ENCODE results near the gene LRRC47.

Gene LRRC47

DNA sequence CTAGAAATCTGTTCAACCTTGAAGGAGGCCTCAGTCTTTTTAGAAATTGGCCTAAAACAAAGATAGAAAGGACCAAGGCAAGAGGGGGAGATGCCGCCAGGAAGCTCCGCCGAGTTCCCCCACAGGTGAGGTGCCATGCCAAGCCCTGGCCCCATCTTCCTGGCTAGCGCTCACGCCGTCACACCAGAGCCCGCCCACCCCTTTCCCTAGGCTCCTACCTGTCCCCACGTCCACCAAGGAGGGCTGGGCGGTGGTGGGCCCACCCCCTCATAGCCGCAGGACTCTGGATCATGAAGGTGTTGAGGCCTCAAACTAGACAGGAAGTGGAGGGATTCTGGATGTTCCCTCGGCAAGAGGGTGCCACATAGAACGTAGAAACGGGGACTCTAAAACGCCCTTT, 59.6 kb downstream of the LRRC47 start:
- H3K9me3 Mint-ChIP-seq: no peaks in the 10 kb centered on the region
- DNase-seq: no peak
- H3K4me3 Mint-ChIP-seq: no peak overlapping the region
- peak overlapping the region; percentile 94 for H3K27ac Mint-ChIP-seq
- TF ChIP-seq, protein P1, sequence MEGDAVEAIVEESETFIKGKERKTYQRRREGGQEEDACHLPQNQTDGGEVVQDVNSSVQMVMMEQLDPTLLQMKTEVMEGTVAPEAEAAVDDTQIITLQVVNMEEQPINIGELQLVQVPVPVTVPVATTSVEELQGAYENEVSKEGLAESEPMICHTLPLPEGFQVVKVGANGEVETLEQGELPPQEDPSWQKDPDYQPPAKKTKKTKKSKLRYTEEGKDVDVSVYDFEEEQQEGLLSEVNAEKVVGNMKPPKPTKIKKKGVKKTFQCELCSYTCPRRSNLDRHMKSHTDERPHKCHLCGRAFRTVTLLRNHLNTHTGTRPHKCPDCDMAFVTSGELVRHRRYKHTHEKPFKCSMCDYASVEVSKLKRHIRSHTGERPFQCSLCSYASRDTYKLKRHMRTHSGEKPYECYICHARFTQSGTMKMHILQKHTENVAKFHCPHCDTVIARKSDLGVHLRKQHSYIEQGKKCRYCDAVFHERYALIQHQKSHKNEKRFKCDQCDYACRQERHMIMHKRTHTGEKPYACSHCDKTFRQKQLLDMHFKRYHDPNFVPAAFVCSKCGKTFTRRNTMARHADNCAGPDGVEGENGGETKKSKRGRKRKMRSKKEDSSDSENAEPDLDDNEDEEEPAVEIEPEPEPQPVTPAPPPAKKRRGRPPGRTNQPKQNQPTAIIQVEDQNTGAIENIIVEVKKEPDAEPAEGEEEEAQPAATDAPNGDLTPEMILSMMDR (IDR thresholded peaks at IDR 0.05): no peak
- H3K36me3 Mint-ChIP-seq (ENCODE audit: low read depth): peaks cover 19% of the 10 kb centered on the region
- no peaks in the 10 kb centered on the region for H3K27me3 Mint-ChIP-seq (ENCODE audit: low read depth, poor library complexity)
- peaks cover 33% of the 10 kb centered on the region for H3K4me1 Mint-ChIP-seq

DNA sequence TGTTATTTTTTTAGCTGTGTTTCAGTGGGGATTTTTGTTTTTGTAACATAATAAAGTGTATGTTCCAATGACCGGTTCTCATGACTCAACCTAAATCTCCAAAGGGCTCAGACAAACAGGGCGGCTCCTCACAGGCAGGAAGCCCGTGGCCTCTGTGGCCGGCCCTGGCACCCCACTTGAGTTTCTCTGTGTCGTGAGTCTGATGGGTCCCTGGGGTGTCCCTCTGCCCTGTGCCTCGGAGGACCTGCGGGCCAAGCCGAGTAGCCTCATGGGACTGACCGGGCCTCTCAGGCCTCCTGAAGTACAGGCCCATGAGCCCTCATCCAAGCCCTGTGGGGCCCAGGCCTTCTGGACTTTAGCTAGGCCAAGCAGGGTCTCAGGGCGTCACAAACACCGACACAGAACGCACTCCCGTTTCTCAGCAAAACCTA, 60.2 kb downstream of the LRRC47 start:
- H3K27me3 Mint-ChIP-seq (ENCODE audit: low read depth, poor library complexity): no peaks in the 10 kb centered on the region
- DNase-seq: no peak
- H3K4me3 Mint-ChIP-seq: no peak overlapping the region
- no peaks in the 10 kb centered on the region for H3K9me3 Mint-ChIP-seq
- H3K36me3 Mint-ChIP-seq (ENCODE audit: low read depth): peaks cover 13% of the 10 kb centered on the region
- TF ChIP-seq, protein P1 (IDR thresholded peaks at IDR 0.05): no peak
- H3K27ac Mint-ChIP-seq: peak overlapping the region; percentile 88
- peaks cover 37% of the 10 kb centered on the region for H3K4me1 Mint-ChIP-seq

DNA sequence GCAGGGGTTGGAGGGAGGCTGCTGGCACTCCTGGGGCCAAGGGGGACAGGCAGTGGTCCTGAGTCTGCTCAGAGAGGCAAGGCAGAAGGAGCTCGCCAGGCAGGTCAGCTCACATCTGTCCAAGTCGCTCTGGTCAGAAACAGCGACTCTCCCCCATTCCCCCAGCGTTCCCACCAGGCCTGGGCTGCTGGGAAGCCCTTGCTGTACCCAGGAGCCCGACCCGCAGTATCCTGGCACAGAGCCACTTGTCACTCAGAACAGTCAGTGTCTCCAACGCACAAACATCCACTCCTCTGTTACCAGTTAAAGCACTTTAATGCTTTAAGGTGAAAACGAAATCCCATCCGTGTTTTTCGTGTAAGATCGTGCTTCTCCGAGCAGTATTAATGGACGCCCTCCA, 60.6 kb downstream of the LRRC47 start:
- no peak for DNase-seq
- H3K4me1 Mint-ChIP-seq: peaks cover 37% of the 10 kb centered on the region
- no peaks in the 10 kb centered on the region for H3K9me3 Mint-ChIP-seq
- no peak overlapping the region for H3K4me3 Mint-ChIP-seq
- peaks cover 12% of the 10 kb centered on the region for H3K36me3 Mint-ChIP-seq (ENCODE audit: low read depth)
- TF ChIP-seq, protein P1 (IDR thresholded peaks at IDR 0.05): no peak
- peak overlapping the region; percentile 88 for H3K27ac Mint-ChIP-seq
- peaks cover 2% of the 10 kb centered on the region for H3K27me3 Mint-ChIP-seq (ENCODE audit: low read depth, poor library complexity)

DNA sequence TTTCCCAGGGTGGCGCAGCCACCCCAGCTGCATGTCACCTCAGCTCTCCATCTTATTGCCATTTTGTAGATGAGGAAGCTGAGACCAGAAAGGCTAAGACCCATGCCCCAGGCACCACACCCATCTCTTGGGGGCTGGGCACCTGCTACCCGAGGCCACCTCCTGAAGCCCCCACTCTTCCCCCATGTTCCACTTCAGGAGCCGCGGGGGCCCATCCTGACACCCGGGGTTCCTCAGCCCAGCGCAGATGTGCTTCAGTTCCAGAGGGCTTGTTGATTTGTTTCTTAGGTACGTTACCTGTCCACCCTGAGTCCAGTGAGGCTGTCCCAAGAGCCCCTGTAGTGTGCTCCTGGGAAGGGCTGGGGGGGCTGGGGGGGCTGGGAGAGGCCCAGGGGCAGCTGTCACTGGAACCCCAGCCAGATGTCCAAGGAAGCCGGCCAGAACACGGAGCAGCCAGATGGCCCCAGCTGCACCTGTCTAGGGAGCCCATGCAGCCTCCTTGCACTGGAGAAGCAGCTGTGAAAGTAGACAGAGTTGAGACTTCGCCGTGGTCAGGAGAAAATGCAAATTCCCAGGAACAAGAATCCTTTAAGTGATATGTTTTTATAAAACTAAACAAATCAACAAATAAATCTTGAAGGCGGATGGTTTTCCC, 61.1 kb downstream of the LRRC47 start:
- no peak for DNase-seq
- TF ChIP-seq, protein P1 (IDR thresholded peaks at IDR 0.05): no peak
- Mint-ChIP-seq H3K27me3 (ENCODE audit: low read depth, poor library complexity) (peaks cover 4% of the 10 kb centered on the region), H3K4me3 (no peak overlapping the region), H3K4me1 (peaks cover 37% of the 10 kb centered on the region), H3K36me3 (ENCODE audit: low read depth) (peaks cover 12% of the 10 kb centered on the region), H3K9me3 (no peaks in the 10 kb centered on the region), H3K27ac (no peak overlapping the region)

DNA sequence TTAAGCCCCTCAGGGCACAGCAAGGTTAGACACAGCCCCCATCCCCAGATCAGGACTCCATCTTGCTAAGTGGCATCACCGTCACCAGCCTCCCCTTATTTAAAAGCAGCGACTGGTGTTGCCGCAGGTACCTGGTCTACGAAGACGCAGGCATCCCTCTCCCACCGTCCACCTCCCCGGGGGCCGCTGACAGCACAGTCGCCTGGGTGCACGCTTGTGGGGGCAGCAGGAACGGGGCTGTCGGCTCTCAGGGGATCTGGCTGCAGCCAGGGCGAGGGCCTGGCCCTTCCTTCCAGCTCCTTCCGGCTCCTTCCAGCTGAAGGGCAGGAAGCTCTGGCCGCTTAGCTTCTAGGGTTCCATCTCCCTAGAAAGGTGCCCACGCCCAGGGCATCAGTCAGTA, 61.7 kb downstream of the LRRC47 start:
- no peak overlapping the region for H3K27ac Mint-ChIP-seq
- H3K4me3 Mint-ChIP-seq: no peak overlapping the region
- TF ChIP-seq, protein P1 (IDR thresholded peaks at IDR 0.05): no peak
- H3K4me1 Mint-ChIP-seq: peaks cover 37% of the 10 kb centered on the region
- no peaks in the 10 kb centered on the region for H3K9me3 Mint-ChIP-seq
- H3K36me3 Mint-ChIP-seq (ENCODE audit: low read depth): peaks cover 12% of the 10 kb centered on the region
- peaks cover 4% of the 10 kb centered on the region for H3K27me3 Mint-ChIP-seq (ENCODE audit: low read depth, poor library complexity)
- DNase-seq: no peak

Measured in nephron progenitor cell (in vitro differentiated cells).